LoVo (cell line): ENCODE results near the gene SCUBE2.

ENCODE experiments used
- DNase-seq: peaks from one replicate; pipeline ENCODE4 v3.0.0-alpha.2; 2016; ENCODE audit warnings: low spot score

Gene SCUBE2

DNA sequence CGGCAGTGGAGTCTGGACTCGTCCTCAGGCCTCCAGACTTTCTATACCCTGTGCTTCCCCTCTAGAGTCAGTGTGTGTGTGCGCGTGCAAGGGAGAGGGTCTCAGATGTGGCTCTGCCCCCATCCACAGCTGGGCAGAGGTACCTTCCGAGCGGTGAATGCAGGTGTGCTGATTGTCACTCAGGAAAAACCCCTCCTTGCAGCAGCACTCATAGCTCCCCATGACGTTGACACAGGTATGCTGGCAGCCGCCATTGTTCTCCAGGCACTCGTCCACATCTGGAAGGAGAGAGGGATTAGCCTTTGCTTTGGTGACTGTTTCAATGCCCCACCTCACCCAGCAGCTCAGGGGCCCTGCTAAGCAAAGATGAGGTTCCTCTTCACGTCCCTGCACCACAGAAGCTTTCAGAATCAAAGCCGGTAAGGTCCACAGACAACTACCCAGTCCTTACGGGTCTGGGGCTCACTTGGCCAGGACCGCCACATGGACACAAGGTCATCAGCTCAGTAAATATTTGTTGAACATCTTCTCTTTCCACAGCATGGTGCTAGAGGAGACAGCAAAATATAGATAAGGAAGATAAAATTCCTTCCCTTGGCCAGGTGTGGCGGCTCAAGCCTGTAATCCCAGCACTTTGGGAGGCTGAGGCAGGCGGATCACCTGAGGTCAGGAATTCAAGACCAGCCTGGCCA is 16.9 kb downstream of the SCUBE2 start:
- DNase-seq: no peak

DNA sequence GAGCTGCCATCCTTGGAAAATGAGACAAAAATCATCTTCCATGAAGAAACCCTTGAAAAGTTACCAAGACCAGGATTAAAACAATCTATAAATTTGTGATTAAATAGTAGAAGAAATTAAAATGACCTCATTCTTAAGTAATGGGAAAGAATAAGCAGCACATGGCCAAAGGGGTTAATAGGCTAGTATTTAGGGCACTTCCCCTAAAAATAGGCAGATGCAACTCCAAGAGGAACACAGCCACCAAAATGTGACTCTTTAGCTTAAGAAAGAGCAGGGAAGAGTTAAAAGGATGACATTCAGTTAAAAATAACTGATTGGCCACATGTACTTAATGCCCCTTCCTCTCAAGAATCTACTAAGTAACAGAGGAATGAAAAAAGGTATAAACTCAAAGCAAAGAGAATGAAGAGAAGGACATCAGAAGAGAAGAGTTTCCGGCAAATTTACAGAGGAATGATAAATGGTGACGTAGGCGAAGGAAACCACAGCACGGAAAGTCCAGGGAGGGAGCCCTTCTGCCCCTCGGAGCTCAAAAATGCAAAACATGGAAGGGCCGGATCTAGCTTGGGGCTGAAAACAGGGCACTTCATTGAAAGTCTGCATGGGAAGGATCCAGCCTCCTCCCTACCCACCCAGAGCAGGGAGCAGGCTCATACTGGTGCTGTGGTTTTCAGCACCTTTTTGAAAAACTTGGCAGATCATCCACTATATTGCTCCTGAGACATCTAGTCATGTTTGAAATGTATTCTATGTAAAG is 17.8 kb downstream of the SCUBE2 start:
- DNase-seq: no peak

DNA sequence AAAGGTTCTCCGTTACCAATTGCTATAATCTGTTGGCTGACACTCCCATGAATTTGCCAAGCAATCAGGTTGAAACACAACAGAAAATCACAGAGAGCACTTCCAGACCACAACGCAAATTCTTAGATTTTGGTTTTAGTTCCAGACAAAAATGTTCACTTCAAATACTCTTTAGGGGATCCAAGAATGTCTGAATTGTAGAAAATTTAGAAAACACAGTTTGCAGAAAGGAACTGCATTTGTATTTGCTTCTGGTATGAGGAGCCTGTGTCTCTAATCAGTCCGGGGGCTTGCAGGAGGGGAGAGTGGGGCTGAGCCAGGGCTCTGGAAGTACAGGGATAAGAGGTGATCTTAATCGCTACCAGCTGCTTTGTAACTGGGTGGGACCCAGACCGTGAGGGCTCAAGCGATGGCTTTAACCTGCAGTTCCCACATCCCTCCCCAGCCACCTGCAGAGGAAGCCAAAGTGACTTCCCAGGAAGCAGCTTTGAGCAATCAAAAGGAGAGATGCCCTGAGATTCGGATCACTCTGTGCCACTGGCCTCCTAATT is 18.7 kb downstream of the SCUBE2 start:
- no peak for DNase-seq

- DNase-seq: no peak
These were observed 19.7 kb downstream of the SCUBE2 start for GRCh38 chr11:9071692-9072091.

DNA sequence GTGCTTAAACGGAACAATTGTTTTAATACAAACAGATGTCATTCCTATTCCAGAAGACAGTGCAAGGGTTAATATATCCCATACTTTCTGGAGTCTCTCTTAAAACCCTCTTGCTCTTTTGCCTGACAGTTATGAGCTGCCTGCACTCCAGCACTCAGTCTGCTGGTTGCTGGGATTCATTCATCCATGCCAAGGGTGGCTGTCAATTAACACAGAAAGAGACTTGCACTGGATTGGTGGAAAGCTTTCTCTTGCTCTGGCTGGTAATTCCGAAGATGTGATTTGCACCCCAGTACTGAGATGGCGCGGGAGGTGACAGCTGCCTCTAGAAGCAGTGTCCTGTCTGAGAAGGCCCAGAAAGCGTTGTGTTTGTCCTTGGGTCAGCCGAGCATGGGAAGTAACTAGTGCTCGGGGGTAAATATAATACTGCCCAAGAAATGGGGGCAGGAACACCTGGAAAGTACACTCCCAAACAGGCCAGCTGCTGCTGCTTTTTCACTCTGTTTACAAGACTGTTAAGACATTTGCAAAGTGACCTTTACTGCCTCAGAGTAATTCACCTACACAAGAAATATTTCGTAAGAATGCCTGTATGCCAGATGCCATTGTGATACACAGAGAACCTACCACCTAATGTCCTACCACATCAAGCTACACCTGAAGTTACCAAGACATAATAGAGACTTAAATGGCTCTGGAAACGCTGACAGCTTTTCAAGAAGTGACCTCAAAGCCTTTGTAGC is 20.5 kb downstream of the SCUBE2 start:
- no peak for DNase-seq

GRCh38 chr11:9069862-9070470 is 21.4 kb downstream of the SCUBE2 start:
- no peak for DNase-seq

DNA sequence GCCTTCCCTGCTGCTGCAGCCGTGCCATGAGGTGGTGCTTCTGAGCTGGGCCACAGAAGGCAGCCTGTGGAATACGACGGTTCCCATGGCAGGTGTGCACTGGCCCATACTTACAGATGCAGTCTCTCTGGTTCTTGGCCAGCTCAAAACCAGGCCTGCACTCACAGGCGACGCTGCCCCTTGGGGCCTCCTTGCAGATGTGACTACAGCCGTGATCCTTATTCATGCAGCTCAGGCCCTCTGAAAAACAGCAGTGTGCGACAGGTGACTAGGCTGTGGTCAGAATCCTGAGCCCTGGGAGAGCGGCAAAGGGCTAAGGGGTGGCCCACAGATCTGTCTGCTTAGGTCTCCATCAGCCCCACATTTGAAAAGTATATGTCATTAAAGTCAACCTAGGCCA is 22.1 kb downstream of the SCUBE2 start:
- DNase-seq: no peak

- DNase-seq: no peak
These were observed 24.9 kb downstream of the SCUBE2 start for GRCh38 chr11:9066433-9066925.

DNA sequence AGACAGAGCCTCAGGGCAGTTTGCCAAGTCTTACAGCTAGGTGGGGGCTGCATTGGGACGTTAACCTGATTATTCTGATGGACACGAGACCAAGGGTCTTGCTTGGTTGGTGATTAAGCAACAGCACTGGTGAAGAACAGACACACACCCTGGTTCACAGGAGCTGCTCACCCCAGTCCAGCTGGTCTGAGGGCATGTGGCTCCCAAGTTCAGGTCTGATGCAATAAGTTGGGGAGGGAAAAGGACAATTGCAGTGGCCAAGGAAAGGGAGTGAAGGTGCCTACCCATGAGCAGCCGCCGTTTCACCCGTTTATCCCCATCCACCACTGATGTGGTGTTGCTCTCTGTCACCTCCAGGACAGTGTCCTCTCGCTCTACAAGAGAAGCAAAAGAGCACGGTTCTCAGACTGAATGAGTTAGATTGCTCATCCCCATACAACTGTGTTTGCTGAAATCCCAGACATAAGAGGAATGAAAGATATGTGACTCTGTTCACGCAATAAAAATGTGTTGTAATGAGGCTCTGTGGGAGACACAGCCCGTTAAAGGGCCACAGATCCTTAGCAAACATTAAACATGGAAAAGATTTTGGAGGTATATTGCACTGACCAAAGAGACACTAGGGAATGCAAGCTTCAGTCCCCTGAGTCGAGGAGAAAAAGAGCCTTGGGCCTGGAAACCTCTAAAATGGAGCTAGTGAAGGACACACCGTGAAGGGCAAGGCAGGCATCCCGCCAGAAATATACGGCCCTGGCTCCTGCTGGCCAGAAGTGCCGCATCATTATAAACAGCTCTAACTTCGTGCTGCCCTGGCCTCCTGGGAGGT is 25.6 kb downstream of the SCUBE2 start:
- DNase-seq: no peak

DNA sequence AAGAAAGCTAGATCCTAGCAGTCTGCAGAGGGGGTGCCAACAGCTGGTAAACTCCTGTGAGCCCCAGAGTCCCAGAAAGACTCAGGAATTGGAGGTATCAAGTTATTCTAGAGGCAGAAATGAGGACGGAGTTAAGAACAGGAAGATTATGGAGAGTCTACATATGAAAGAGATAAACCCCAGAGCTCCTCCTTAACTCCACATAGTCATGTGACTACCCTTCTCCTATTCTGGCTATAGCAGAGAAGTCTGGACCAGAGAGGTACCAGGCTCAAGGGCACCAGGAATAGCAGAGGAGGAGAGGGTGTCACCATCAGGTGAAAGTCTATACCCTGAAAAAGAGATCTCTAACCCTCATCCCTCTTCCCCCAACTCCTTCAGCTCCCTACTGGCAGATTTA is 29.6 kb downstream of the SCUBE2 start:
- DNase-seq: no peak

GRCh38 chr11:9060700-9061111 is 30.7 kb downstream of the SCUBE2 start:
- DNase-seq: no peak

DNA sequence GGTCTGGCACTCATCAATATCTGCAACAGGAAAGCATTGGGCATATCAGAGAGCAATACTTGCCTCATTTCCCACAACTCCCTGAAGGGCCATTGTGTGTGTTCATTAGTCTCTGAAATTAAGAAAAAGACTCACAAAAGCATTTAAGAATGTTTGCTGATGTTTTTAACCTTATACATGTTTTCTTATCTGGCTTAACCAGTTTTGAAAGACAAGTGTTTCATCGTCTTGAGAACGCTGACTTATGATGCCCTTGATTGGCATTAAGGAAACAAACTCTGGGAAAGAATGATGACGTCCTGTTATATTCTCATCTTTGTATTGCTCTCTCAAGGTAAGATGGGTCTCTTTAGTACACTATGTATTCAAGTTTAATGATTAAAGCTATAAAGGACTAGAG is 32.0 kb downstream of the SCUBE2 start:
- DNase-seq: no peak

- no peak for DNase-seq
These were observed 33.5 kb downstream of the SCUBE2 start for GRCh38 chr11:9057888-9058287.

DNA sequence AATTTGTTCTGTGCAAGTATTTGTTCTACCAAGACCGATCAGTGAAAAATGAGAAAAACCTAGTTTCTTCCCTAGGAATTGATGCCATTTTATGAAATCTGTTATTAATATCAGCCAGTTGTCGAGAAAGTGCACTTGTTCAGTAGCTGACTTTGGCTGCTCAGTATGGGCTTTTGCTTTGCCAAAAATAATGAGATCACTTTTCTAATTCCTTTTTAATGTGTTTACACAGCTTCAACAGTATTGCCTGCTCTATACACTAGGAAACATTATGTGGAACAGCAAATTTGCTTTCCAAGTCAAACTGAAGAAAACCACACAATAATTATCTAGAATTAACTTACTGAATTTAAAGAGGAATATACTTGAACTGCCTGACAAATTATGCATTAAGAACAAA is 34.4 kb downstream of the SCUBE2 start:
- no peak for DNase-seq

DNA sequence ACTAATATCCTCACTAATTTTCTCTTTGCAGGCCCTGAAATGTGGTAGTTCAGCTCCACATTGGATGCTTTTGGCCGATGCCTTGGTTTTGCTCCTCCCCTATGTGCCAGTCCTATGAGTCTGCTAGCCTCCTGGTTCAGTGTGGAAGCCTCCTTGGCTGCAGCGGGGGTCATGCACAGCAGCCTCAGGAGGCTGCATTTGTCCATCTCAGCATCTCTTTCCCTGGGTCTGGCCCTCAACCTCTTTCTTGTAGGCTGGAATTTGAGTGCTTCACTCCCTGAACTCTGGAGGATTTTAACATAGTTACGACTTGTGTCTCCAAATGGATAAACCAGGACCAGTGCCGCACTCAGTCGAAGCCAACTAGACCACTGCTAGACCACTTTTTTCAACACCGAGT is 34.9 kb downstream of the SCUBE2 start:
- no peak for DNase-seq

- peak; percentile 31 for DNase-seq
These were observed 37.9 kb downstream of the SCUBE2 start for GRCh38 chr11:9053316-9054035.

DNA sequence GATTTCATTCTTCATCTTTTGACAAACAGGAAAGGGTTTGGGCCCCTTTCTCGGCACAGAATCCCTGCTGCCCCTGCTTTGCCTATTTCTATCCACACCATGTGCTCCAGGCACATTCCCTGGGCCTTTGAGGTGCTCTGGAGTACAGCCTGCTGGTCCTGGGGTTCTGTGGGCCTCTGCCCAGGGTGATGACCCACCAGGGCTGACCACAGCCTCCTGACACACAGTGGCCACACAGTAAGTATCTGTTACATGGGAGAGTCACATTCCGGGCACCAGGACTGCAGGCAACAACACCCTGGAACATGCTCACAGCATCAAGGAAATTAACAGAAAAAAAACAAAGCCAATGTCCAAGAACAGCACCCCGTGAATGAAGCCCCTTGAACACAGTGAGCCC is 39.1 kb downstream of the SCUBE2 start:
- no peak for DNase-seq

GRCh38 chr11:9049959-9050358 is 41.4 kb downstream of the SCUBE2 start:
- DNase-seq: no peak

- DNase-seq: no peak
These were observed 43.4 kb downstream of the SCUBE2 start for GRCh38 chr11:9047964-9048523.

DNA sequence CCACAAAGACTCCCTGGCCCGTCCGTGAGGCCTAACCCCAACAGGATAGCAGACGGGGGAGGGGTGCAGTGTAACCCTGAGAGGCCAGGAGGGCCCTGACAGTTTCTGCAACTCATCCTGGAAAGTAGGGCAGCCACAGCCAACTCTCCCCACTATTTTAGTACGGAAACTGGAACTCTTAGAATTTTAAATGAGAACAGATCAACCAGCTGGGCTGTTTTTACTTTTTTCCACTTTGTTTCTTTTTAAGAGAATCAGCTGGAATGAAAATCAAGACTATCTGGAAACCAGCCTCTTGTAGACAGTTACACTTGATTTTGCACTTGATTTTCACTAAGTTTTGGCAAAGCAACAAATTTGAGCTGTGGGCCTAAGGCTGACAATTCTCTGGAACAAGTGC is 44.9 kb downstream of the SCUBE2 start:
- no peak for DNase-seq
